ENCODE results near the gene PACRG.
"Not testable (repeated sequence)": the region's sequence is repeated elsewhere in the genome, so short reads cannot be mapped to it uniquely, and the experiment has no call there.

PACRG gene

DNA sequence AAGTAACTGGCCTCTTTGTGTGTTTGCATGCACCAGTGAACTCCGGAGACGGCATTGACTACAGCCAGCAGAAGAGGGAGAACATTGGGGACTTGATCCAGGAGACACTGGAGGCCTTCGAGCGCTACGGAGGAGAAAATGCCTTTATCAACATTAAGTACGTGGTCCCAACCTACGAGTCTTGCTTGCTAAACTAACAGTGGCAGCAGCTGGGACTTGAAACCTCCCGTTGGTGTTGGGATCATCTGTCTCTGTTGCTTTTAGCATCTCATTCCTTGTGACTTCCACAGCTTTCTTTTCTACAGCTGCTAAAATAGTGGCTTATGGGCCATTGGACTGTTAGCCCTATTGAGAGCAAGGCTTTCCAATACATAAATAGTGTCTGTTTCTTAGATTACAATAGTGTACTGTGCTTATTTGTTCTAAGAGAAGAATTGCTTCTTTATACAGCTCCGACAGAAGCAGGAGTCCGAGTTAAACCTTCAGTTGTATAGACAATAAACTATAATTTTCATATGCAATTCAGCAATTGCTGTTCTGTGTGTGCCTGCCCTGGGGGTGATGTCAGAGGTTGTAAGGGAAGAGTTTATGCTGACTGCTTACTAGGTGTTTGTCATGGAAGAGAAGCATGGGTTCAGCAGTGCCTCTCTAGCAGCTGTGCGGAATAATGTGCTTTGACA is 587.2 kb downstream of the PACRG start:
- no peak for DNase-seq (ENCODE audit: low spot score)

DNA sequence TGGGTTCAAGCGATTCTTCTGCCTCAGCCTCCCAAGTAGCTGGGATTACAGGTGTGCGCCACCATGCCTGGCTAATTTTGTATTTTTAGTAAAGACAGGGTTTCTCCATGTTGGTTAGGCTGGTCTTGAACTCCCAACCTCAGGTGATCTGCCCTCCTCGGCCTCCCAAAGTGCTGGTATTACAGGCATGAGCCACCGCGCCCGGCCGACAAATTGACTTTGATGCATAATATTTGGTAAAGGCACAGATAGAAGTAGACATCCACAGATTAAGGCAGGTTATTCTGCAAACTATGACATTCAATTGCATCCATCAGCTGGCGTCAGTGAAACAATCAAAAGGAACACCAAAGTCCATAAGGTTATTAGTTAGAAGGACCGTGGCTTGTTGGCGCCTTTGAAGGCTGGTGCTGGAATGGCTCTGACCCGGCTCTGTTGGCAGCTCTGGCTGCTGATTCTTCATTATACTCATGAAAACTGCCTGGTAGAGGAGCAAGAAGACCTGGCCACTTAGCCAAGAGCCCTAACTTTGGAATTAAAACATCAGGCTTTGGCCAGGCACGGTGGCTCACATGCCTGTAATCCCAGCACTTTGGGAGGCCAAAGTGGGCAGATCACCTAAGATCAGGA is 589.2 kb downstream of the PACRG start:
- not testable (repeated sequence) for DNase-seq (ENCODE audit: low spot score)

DNA sequence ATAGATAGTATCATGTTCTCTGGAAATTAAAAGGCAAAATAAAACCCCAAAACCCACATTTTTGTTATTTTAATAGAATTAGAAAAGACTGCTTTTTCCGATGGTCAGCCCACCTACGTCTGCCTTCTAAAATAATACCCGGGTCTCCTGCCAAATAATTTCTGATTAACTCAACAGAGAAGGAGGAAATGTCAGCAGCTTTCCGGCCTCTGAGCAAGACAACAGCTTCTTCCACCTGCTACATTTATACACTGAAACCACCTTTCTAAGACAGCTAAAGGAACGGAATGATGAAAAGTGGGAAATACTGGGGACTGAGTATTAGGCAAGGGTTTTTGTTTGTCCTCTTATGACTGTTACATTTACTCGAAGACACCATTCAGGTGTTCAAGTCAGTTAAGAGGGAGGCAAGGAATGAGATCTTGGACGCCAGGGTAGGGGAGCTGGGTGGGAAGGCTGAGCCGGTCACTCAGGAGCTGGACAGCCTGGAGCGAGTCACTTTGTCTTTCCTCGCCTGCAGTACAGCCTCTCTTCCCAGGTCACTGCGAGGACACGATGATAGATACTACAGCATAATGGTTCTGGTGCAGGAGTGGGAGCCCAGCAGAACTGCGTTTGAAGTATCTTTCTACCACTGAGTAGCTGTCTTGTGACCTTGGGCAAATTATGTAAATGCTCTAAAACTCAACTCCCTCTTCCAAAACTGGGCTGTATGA is 590.5 kb downstream of the PACRG start:
- DNase-seq (ENCODE audit: low spot score) = no peak

- no peak for DNase-seq (ENCODE audit: low spot score)
Observed at GRCh38 chr6:163319609-163320366, 592.0 kb downstream of the PACRG start.

- no peak for DNase-seq (ENCODE audit: low spot score)
Observed at GRCh38 chr6:163320402-163320801, 592.6 kb downstream of the PACRG start.

- no peak for DNase-seq (ENCODE audit: low spot score)
Observed at GRCh38 chr6:163320804-163321203, 593.0 kb downstream of the PACRG start.

GRCh38 chr6:163321717-163322116 is 593.9 kb downstream of the PACRG start:
- DNase-seq (ENCODE audit: low spot score) = no peak

GRCh38 chr6:163323274-163323673 is 595.5 kb downstream of the PACRG start:
- peak; percentile 49 for DNase-seq (ENCODE audit: low spot score)

GRCh38 chr6:163323705-163324104 is 595.9 kb downstream of the PACRG start:
- DNase-seq (ENCODE audit: low spot score) = peak; percentile 30

DNA sequence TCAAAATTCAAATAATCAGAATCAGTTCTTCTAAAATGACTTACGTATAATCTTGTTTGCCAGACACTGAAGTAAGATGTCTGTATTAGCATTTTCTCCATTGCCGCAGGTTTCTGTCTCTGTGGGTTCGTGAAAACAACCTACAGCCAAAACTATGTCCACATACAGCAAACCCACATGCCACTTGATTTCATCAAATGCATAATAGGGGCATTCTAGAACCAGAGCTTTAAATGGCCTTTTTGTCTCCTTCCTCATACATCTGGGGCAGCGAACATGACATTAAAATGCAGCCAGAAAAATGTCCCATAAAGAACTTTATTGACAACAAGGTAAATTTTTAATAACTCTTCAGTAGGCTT is 596.5 kb downstream of the PACRG start:
- DNase-seq (ENCODE audit: low spot score) = no peak

DNA sequence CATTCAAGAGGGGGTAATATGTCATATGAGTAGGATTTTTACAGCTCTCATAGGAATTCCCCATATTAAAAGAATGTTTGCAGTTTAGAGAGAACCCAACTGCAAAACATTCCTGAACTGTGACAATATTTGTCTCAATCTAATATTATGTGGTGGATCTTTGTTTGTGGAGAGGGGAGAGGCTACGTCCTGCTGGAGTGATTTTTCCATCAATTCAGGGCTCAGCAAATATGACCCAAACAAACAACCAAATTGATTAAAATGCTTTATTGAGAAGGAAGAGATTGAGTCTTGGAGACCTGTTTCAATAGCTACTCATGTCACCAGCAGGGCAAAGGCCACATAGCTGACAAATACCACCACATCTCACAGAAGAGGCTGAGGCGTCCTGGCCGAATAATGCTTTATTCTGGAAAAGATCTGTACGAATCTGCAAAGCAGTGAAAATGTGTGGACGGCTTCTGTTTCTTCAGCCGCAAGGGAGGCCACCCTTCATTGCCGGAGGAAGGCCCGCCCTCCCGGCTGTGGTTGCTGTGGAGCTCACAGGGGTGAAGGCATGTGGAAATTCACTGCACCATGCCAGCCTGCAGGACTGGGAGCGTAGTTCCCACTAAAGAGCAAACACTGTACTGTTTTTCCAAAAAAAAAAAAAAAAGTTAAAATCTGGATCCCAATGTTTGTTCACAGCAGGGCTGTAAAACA is 597.1 kb downstream of the PACRG start:
- peak; percentile 53 for DNase-seq (ENCODE audit: low spot score)

GRCh38 chr6:163325390-163325784 is 597.6 kb downstream of the PACRG start:
- DNase-seq (ENCODE audit: low spot score) = no peak

- peak; percentile 46 for DNase-seq (ENCODE audit: low spot score)
Observed at GRCh38 chr6:163327165-163327880, 599.5 kb downstream of the PACRG start.

DNA sequence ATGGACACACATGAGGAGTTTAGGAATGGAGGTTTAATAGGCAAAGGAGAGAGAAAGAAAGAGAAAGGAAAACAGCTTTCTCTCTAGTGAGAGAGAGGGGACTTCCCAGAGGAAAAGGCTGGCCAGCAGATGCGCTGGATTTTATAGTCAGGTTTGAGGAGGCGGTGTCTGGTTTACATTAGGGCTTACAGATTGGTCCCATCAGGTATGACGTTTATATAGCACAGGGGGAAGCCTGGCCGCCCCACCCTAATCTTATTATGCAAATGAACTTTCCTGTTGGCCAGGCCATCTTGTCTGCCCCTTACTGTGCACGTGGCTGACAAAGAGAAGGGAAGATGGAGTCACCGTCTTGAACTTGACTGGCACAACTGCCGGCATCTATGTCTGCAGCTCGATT is 600.1 kb downstream of the PACRG start:
- DNase-seq (ENCODE audit: low spot score) = peak; percentile 61

DNA sequence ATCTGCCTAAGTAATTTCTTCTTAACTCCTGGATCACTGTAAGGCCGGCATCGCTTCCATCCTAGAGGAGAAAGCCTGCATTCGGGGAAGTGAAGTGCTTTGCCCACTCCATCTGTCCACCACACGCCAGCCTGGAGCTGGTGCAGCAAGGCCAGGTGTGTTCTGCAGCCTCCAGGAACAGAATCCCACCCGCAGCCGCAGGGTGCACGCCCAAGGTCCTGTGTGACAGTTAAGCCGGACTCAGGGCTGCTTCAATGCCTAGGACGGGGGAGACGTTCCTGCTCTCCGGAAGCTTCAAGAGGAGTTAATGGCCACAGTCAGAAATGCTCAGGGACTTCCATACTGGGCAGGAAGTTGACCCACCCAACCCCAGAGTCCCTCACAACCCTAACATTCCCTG is 600.6 kb downstream of the PACRG start:
- peak; percentile 45 for DNase-seq (ENCODE audit: low spot score)

- DNase-seq (ENCODE audit: low spot score) = no peak
Observed at GRCh38 chr6:163329991-163330390, 602.2 kb downstream of the PACRG start.

DNA sequence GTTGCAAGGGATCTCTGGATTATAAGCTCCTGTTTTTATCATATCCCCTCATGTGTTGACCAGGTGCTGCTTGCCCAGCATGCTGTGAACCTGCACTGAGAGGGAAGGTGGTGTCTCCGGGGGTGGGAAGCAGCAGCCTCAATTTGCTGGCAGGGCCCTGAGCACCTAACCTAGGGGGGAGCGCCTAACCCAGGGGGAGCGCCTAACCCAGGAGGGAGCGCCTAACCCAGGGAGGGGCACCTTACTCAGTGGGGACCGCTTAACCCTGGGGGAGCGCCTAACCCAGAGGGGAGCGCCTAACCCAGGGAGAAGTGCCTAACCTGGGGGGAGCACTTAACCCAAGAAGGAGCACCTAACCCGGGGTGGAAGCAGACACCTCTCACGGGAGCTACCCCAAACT is 603.5 kb downstream of the PACRG start:
- DNase-seq (ENCODE audit: low spot score) = no peak

GRCh38 chr6:163332575-163332974 is 604.8 kb downstream of the PACRG start:
- no peak for DNase-seq (ENCODE audit: low spot score)

GRCh38 chr6:163333038-163333437 is 605.3 kb downstream of the PACRG start:
- no peak for DNase-seq (ENCODE audit: low spot score)

DNA sequence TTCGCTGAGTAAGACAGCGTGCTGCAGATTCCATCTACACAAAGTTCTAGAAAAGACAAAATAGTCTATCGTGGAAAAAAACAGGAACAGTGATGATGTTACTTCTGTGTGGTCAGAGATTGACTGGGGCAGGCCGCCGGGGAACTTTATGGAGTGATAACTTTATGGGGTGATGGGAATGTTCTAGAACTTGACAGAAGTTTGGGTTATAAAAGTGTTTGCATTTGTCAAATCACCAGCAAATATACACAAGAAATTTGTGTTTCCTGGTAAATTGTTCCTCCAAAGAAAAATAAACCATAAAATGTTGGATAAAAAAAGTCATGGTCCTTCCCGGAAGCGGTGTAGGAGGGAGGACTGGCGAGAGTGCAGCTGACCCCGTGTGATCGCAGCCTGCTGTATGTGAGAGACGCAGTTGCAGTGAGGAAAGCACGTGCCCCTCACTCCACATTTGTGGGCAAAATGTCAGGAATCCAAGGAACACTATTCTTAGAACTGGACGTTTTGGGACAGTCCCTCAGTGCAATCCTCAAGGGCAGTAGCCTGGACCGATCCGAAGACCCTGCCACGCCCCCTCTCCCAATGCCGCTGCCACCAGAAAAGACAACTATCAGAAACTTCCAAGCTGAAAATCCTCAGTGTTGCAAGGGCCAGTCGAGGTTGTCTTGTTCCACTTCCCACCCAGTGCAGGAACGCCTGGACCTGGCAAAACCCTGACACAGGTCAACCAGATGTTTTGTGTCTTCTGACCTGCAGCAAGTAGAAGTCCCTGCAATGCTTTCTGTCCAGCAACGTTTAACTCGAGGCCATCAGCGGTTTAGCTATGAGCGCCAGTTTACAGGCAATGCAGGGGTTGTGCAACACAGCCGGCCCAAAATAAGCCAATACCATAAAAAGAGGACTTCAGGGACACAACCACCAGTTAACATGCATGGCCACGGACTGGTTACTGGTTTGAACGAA is 606.2 kb downstream of the PACRG start:
- DNase-seq (ENCODE audit: low spot score) = no peak
